NCI-H748 treated with DMSO at 0.1 percent for 48 hours (cell line): ENCODE results near the gene GJB6.

Experiments used
- DNase-seq: peaks from one replicate; lab custom pipeline; 2025; lab: John Stamatoyannopoulos, UW

Gene GJB6

GRCh38 chr13:20186771-20187170 is 45.3 kb downstream of the GJB6 start:
- no peak for DNase-seq

- no peak for DNase-seq
Observed at GRCh38 chr13:20185366-20186056, 46.6 kb downstream of the GJB6 start.

- DNase-seq, result peak; percentile 86
Observed at GRCh38 chr13:20182231-20182846, 49.8 kb downstream of the GJB6 start.

- no peak for DNase-seq
Observed at GRCh38 chr13:20181188-20181587, 50.9 kb downstream of the GJB6 start.

GRCh38 chr13:20178156-20178555 is 54.0 kb downstream of the GJB6 start:
- no peak for DNase-seq

- no peak for DNase-seq
Observed at GRCh38 chr13:20177049-20177831, 54.9 kb downstream of the GJB6 start.

GRCh38 chr13:20175907-20176652 is 56.0 kb downstream of the GJB6 start:
- no peak for DNase-seq

GRCh38 chr13:20175406-20175794 is 56.7 kb downstream of the GJB6 start:
- no peak for DNase-seq

GRCh38 chr13:20174656-20175405 is 57.3 kb downstream of the GJB6 start:
- DNase-seq, result peak; percentile 38

GRCh38 chr13:20173116-20173746 is 58.9 kb downstream of the GJB6 start:
- DNase-seq, result no peak
